Measurements from ENCODE around the gene NKAIN2.

DNA sequence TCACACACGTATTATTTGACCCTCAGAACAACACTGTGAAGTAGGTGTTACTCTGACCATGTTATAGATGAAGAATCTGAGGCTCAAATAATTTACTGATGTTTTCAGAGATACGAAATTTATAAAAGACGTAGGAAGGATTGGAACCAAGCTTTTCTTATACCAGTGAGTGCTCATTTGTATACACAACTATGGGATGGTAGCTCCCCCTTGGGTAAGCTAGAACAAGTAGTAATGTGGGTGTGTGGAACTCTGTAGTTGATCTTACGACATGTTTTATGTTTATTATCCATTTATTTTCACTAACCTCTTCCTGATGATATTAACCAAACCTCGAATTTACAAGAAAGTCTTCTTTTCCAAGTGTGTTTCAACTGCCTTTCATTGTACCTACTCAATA is 248.5 kb downstream of the NKAIN2 start:
- TF ChIP-seq, protein P1, sequence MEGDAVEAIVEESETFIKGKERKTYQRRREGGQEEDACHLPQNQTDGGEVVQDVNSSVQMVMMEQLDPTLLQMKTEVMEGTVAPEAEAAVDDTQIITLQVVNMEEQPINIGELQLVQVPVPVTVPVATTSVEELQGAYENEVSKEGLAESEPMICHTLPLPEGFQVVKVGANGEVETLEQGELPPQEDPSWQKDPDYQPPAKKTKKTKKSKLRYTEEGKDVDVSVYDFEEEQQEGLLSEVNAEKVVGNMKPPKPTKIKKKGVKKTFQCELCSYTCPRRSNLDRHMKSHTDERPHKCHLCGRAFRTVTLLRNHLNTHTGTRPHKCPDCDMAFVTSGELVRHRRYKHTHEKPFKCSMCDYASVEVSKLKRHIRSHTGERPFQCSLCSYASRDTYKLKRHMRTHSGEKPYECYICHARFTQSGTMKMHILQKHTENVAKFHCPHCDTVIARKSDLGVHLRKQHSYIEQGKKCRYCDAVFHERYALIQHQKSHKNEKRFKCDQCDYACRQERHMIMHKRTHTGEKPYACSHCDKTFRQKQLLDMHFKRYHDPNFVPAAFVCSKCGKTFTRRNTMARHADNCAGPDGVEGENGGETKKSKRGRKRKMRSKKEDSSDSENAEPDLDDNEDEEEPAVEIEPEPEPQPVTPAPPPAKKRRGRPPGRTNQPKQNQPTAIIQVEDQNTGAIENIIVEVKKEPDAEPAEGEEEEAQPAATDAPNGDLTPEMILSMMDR (IDR thresholded peaks at IDR 0.05): no peak
- no peak for TF ChIP-seq POLR2A (IDR thresholded peaks at IDR 0.05)
- TF ChIP-seq POLR2AphosphoS5 (IDR thresholded peaks at IDR 0.05): no peak
